Heart right ventricle (tissue), 16 donors: Measurements from ENCODE around the gene H6PD. TPM values are rescaled to one million over a fixed set of nuclear protein-coding genes. Genes with fewer than 3 reads are reported as not detected.

Experiments
- ATAC-seq, 8 donors: fragments of 200-7000 bp; cut with Tn5 transposase; one replicate each; pipeline ENCODE4 v1.9.1; 2020; ENCODE audit warnings: mild to moderate bottlenecking in 8 of 8, moderate library complexity in 8 of 8, moderate number of reproducible peaks in 1 of 8
- DNase-seq, 2 donors: peaks; one replicate each; pipeline ENCODE4 v3.0.0-alpha.2; 2020
- H3K27ac ChIP-seq, 10 donors: fragments of 200-600 bp; sonication (generic) in 2 of 10; one replicate each; pipeline versions ENCODE4 v1.5.0 to v1.8.0; 2020 to 2022; ENCODE audit warnings: mild to moderate bottlenecking in 3 of 10
- H3K27me3 ChIP-seq, 7 donors: fragments of 200-600 bp; one replicate each; pipeline ENCODE4 v1.8.0; 2021 to 2022; ENCODE audit warnings: mild to moderate bottlenecking in 2 of 7
- H3K36me3 ChIP-seq, 9 donors: fragments of 200-600 bp; sonication (generic) in 1 of 9; one replicate each; pipeline versions ENCODE4 v1.5.0 to v1.8.0; 2020 to 2022; ENCODE audit warnings: mild to moderate bottlenecking in 2 of 9
- H3K4me1 ChIP-seq, 9 donors: fragments of 200-600 bp; sonication (generic) in 1 of 9; one replicate each; pipeline versions ENCODE4 v1.5.0 to v1.8.0; 2020 to 2022; ENCODE audit warnings: mild to moderate bottlenecking in 4 of 9
- H3K4me3 ChIP-seq, 10 donors: fragments of 200-600 bp; sonication (generic) in 2 of 10; one replicate each; pipeline versions ENCODE4 v1.5.0 to v1.8.0; 2020 to 2022; ENCODE audit warnings: mild to moderate bottlenecking in 7 of 10, moderate library complexity in 2 of 10
- H3K9me3 ChIP-seq, 11 donors: fragments of 200-600 bp in 10 of 11; sonication (generic) in 2 of 11; one replicate each; pipeline versions ENCODE4 v1.5.0 to v1.8.0; 2013 to 2022; ENCODE audit warnings: mild to moderate bottlenecking in 2 of 11, control low read depth in 1 of 11, moderate library complexity in 1 of 11
- WGBS, 2 donors: extraction: QIAGEN DNeasy Blood & Tissue Kit; methylation state at CpG; one replicate each; pipeline ENCODE4 v1.1.7; 2013; ENCODE audit warnings: inconsistent platforms in 1 of 2; 5-methylcytosine and 5-hydroxymethylcytosine counted together
- intact Hi-C, 10 donors: fragments of 100-400 bp; cut with DNase I; formaldehyde crosslinking; loops; one replicate each; pipeline versions ENCODE4 v1.11.1 to v1.14.2; 2022
- polyA plus RNA-seq, 2 donors: library from polyadenylated mRNA; stranded (reverse); fragments of 200-250 nt; gene quantifications; one replicate each; pipeline ENCODE4 v1.2.3, GENCODE V29; 2013
- total RNA-seq, 10 donors: library from RNA; stranded (reverse); fragmentation: NEBNext Ultra II Directional in 3 of 10; extraction: Animal tissue kit (Norgen Biotek cat#: 25700) in 3 of 10; gene quantifications; one replicate each; pipeline versions ENCODE4 v1.2.1 to v1.2.4, GENCODE V29; 2021 to 2023
- TF ChIP-seq, protein P1 (sequence below), 9 donors: fragments of 200-600 bp; sonication (generic) in 2 of 9; IDR thresholded peaks; one replicate each; pipeline versions ENCODE4 v1.5.0 to v1.8.0; 2021 to 2022; ENCODE audit warnings: antibody characterized with exemption in 9 of 9, mild to moderate bottlenecking in 5 of 9, moderate library complexity in 1 of 9
- donor health status: Arrhythmogenic right ventricular cardiomyopathy.
- donor health status: ischemic (EF 13 %, LVEDD 7.1; RV severe dilation, severe dysfunction).
- donor health status: healthy with polysubstance abuse.
- donor health status: DM: no; HTN: yes; CAD: no.
- donor health status: DM: no; HTN: no; CAD: no.
- donor health status: ischemic (EF 25% LVEDD 6.9; RV normal size, moderate dysfunction).
- donor health status: ischemic (EF 25% LVEDD 5.7; RV mildly dilated, moderate dysfunction).
- donor health status: healthy.
- donor health status: DM: yes; HTN: yes; CAD: no.
- donor health status: Ischemic cardiomyopathy.
- donor health status: ischemic (EF 35%, LVEDD 5.7; RV mildly dilated, moderate dysfunction).
- donor health status: nonischemic (EF 11% LVEDD 7.7; RV severe dilation, severe dysfunction).
- donor health status: DM: yes; HTN: yes; CAD: no.
- donor health status: PGD.
- donor health status: ischemic (EF 29% LVEDD 5.4; RV normal size, mild dysfunction).
- donor health status: nonischemic (EF 23%, LVEDD 6.1; RV moderate dilation, normal function).

The H6PD gene
- total and polyA plus RNA-seq, 12 donors, result 5.7 to 45.0 (median 28.4) TPM

DNA sequence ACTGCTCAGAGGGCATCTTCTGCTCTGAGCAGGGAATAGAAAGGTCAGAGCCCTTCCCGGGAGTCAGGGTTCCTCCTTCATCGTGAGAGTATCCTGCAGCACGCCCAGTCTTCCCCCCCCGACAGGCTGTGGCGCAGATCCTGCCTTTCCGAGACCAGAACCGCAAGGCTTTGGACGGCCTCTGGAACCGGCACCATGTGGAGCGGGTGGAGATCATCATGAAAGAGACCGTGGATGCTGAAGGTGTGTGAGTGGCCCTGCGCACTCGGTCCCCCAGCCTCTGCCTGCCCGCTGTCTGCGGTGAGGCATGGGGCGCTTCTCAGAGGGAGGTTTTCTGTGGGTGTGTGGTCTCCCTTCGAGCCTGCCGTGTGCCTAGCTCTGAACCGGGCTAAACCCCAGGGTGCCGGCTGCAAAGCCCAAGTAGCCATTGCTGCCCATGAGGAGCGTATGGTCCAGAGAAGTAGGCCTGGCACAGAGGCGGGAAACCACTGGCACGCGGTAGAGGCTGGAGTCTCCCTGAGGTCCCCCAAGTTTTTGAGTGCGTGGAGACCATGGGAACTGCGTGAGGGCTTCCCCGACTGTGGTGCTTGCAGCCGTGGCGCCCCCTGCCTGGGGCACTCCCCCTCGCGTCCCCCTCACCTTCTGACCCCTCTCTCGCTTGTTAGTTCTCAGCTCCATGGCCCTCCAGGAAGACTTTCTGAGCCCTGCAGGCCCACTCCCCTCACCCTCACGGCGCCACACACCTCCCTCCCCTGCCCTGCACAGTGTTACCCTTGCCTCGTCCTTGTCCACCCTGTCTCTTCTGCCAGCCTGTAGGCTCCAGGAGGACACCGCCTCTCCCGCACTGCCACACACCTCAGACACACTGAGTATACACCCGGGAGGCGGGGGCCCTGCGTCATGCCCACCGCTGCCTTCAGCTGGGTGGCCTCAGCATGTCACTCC lies 12.5 kb downstream of the H6PD start:
- H3K27ac ChIP-seq, result peak overlapping the region in 9 of 10 donors; percentile 39 to 84 (median 79)
- intact Hi-C loops, result no loop called here
- 83 to 87% methylated on average over 41 of the region's 41 CpGs for WGBS, 2 donors
- H3K36me3 ChIP-seq, result peaks cover 0 to 43% (median 23%) of the 10 kb centered on the region in 9 donors
- no peaks in the 10 kb centered on the region for H3K27me3 ChIP-seq
- no peak for DNase-seq
- ATAC-seq, result peak in 4 of 8 donors; percentile 5 to 42 (median 22)
- H3K4me1 ChIP-seq, result peaks cover 19 to 97% (median 72%) of the 10 kb centered on the region in 9 donors
- no peak overlapping the region for H3K4me3 ChIP-seq
- TF ChIP-seq, protein P1, sequence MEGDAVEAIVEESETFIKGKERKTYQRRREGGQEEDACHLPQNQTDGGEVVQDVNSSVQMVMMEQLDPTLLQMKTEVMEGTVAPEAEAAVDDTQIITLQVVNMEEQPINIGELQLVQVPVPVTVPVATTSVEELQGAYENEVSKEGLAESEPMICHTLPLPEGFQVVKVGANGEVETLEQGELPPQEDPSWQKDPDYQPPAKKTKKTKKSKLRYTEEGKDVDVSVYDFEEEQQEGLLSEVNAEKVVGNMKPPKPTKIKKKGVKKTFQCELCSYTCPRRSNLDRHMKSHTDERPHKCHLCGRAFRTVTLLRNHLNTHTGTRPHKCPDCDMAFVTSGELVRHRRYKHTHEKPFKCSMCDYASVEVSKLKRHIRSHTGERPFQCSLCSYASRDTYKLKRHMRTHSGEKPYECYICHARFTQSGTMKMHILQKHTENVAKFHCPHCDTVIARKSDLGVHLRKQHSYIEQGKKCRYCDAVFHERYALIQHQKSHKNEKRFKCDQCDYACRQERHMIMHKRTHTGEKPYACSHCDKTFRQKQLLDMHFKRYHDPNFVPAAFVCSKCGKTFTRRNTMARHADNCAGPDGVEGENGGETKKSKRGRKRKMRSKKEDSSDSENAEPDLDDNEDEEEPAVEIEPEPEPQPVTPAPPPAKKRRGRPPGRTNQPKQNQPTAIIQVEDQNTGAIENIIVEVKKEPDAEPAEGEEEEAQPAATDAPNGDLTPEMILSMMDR (IDR thresholded peaks at IDR 0.05), result no peak
- H3K9me3 ChIP-seq, result no peaks in the 10 kb centered on the region

DNA sequence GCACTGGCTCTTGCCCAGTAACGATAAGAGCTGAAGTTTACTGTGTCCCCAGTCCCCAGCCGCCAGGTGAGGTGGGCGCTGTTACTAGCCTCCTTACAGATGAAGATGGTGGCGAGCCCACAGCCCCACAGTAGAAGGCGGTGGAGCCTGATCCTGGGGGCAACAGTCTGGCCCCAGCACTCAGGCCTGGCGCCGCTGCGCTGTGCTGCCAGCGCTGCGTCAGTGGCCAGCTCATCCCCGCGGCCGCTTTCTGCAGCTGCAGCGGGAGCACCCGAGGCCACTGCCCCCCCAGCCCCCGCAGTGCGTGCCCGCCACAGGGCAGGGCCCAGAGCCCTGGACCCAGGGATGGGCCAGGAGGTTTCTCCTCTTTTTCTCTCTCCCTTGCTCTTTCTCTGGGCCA lies 13.3 kb downstream of the H6PD start:
- peak overlapping the region in 9 of 10 donors; percentile 39 to 84 (median 79) for H3K27ac ChIP-seq
- ATAC-seq (peak in 3 of 8 donors; percentile 18 to 27 (median 19)), DNase-seq (no peak)
- H3K27me3 ChIP-seq, result no peaks in the 10 kb centered on the region
- H3K4me3 ChIP-seq, result no peak overlapping the region
- intact Hi-C loops, result no loop called here
- H3K9me3 ChIP-seq, result no peaks in the 10 kb centered on the region
- WGBS, 2 donors, result 89 to 93% methylated on average over 18 of the region's 18 CpGs
- TF ChIP-seq, protein P1 (IDR thresholded peaks at IDR 0.05), result no peak
- peaks cover 0 to 46% (median 23%) of the 10 kb centered on the region in 9 donors for H3K36me3 ChIP-seq
- peaks cover 23 to 97% (median 71%) of the 10 kb centered on the region in 9 donors for H3K4me1 ChIP-seq

DNA sequence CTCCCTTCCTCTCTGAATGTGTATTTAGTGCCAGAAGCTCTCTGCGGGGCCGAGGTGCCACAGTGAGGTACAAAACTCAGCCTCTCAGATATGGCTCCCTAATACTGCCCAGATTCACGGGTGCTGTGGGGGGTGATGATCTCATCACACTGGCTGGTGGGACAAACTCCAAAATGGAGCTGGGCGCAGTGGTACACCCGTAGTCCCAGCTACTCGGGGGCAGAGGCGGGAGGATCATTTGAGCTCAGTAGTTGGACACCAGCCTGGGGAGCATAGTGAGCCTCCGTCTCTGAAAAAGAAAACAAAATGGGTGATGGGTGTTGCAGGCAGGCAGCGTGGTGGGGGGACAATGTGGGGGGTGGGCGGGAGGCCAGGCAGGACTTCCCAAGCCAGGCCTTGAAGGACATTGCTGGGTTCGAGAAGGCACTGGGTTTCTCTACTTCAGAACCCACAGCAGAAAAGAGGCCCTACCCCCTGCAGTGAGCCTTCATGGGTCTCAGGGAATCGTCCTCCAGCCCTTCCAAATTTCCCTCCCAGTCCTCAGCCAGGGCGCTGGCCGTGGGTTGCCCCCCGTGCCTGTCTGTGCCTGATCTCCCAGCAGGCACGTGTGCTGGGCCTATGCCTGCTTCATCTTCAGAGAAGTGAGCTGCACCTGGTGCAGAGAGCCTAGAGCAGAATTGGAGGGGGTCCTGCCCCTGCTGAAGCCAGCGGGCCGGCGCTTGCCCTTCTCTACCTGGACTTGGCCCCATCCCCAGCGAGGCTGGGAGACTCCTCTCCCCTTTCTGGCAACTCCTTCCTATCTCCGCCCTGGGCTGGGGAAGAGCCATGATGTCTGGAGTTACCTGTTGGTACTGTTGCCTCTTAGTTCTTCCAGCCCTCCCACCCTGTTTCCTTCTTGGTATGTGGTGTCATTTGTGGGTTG lies 14.0 kb downstream of the H6PD start:
- peak in 1 of 8 donors; percentile 1 for ATAC-seq
- H3K27ac ChIP-seq, result peak overlapping the region; percentile 34 to 84 (median 76)
- no peak for DNase-seq
- TF ChIP-seq, protein P1 (IDR thresholded peaks at IDR 0.05), result no peak
- H3K36me3 ChIP-seq, result peaks cover 0 to 50% (median 23%) of the 10 kb centered on the region in 9 donors
- WGBS, 2 donors, result 73 to 80% methylated on average over 21 of the region's 21 CpGs
- no peaks in the 10 kb centered on the region for H3K27me3 ChIP-seq
- intact Hi-C loops, result no loop called here
- no peaks in the 10 kb centered on the region for H3K9me3 ChIP-seq
- H3K4me1 ChIP-seq, result peaks cover 24 to 97% (median 71%) of the 10 kb centered on the region in 9 donors
- no peak overlapping the region for H3K4me3 ChIP-seq

DNA sequence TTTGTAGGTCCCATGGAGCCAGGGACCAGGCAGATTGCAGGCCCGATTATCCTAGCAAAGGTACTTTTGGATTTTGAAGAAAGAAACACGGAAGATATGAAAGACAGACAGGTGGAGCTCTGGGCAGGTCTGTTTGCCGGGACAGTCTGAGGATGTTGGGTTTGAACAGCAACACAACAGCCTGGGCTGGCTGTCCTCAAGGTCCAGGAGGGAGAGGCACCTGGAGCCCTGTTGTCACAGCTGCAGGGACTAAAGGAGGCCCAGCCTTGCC lies 14.6 kb downstream of the H6PD start:
- WGBS, 2 donors, result 80 to 87% methylated on average over 3 of the region's 3 CpGs
- no peak for DNase-seq
- peaks cover 24 to 97% (median 74%) of the 10 kb centered on the region in 9 donors for H3K4me1 ChIP-seq
- no peaks in the 10 kb centered on the region for H3K9me3 ChIP-seq
- no peak overlapping the region for H3K4me3 ChIP-seq
- intact Hi-C loops, result no loop called here
- no peaks in the 10 kb centered on the region for H3K27me3 ChIP-seq
- TF ChIP-seq, protein P1 (IDR thresholded peaks at IDR 0.05), result no peak
- H3K27ac ChIP-seq, result peak overlapping the region; percentile 39 to 84 (median 80)
- peaks cover 0 to 50% (median 23%) of the 10 kb centered on the region in 9 donors for H3K36me3 ChIP-seq
- no peak for ATAC-seq
